Measurements from ENCODE around the gene SLC6A20.

SLC6A20 gene

GRCh38 chr3:45775571-45776300 is 20.6 kb downstream of the SLC6A20 start:
- no peak for TF ChIP-seq CTCF (conservative IDR thresholded peaks at IDR 0.05; ENCODE audit: low read depth, low read length)
- H3K4me3 ChIP-seq (ENCODE audit: low read length): no peak overlapping the region
- no peak for DNase-seq (ENCODE audit: low read depth)

GRCh38 chr3:45774581-45775521 is 21.5 kb downstream of the SLC6A20 start:
- DNase-seq (ENCODE audit: low read depth): no peak
- TF ChIP-seq CTCF (conservative IDR thresholded peaks at IDR 0.05; ENCODE audit: low read depth, low read length): no peak
- H3K4me3 ChIP-seq (ENCODE audit: low read length): no peak overlapping the region

GRCh38 chr3:45773714-45774449 is 22.5 kb downstream of the SLC6A20 start:
- DNase-seq (ENCODE audit: low read depth): no peak
- no peak for TF ChIP-seq CTCF (conservative IDR thresholded peaks at IDR 0.05; ENCODE audit: low read depth, low read length)
- no peak overlapping the region for H3K4me3 ChIP-seq (ENCODE audit: low read length)

- DNase-seq (ENCODE audit: low read depth): no peak
- H3K4me3 ChIP-seq (ENCODE audit: low read length): no peak overlapping the region
- TF ChIP-seq CTCF (conservative IDR thresholded peaks at IDR 0.05; ENCODE audit: low read depth, low read length): no peak
Measured at GRCh38 chr3:45773072-45773471, 23.3 kb downstream of the SLC6A20 start.

GRCh38 chr3:45772341-45773035 is 23.8 kb downstream of the SLC6A20 start:
- H3K4me3 ChIP-seq (ENCODE audit: low read length): no peak overlapping the region
- DNase-seq (ENCODE audit: low read depth): no peak
- no peak for TF ChIP-seq CTCF (conservative IDR thresholded peaks at IDR 0.05; ENCODE audit: low read depth, low read length)

GRCh38 chr3:45771831-45772230 is 24.5 kb downstream of the SLC6A20 start:
- TF ChIP-seq CTCF (conservative IDR thresholded peaks at IDR 0.05; ENCODE audit: low read depth, low read length): no peak
- no peak overlapping the region for H3K4me3 ChIP-seq (ENCODE audit: low read length)
- no peak for DNase-seq (ENCODE audit: low read depth)
